Neural progenitor cell (in vitro differentiated cells): ENCODE data around the gene CAPSL. TPM values are rescaled to one million over a fixed set of nuclear protein-coding genes. Genes with fewer than 3 reads are reported as not detected.

Experiments
- DNase-seq: peaks from one replicate; pipeline ENCODE4 v3.0.0-alpha.2; 2016; ENCODE audit warnings: low spot score
- H2AFZ ChIP-seq: fragments of 200-600 bp; sonication (generic); replicated peaks from 2 replicates; pipeline ENCODE4 v1.6.1; 2016; ENCODE audit warnings: antibody characterized with exemption
- H3F3A ChIP-seq: fragments of 200-600 bp; sonication (generic); 2 replicates; pipeline ENCODE4 v1.6.1; 2016; ENCODE audit warnings: antibody characterized with exemption, low read depth
- H3K27ac ChIP-seq: fragments of 200-600 bp; sonication (generic); 2 replicates; pipeline ENCODE4 v1.5.1; 2016; ENCODE audit warnings: mild to moderate bottlenecking
- H3K27me3 ChIP-seq: fragments of 200-600 bp; sonication (generic); 2 replicates; pipeline ENCODE4 v1.6.1; 2016; ENCODE audit warnings: mild to moderate bottlenecking, moderate library complexity
- H3K36me3 ChIP-seq: fragments of 200-600 bp; sonication (generic); 2 replicates; pipeline ENCODE4 v1.5.1; 2016
- H3K4me1 ChIP-seq: fragments of 200-600 bp; sonication (generic); 2 replicates; pipeline ENCODE4 v1.6.1; 2016; ENCODE audit warnings: mixed run types
- H3K4me2 ChIP-seq: fragments of 200-600 bp; sonication (generic); 2 replicates; pipeline ENCODE4 v1.6.1; 2016
- H3K4me3 ChIP-seq: fragments of 200-600 bp; sonication (generic); 2 replicates; pipeline ENCODE4 v1.5.1; 2016
- H3K79me2 ChIP-seq: fragments of 200-600 bp; sonication (generic); 2 replicates; pipeline ENCODE4 v1.6.1; 2016; ENCODE audit warnings: low read depth
- H3K9ac ChIP-seq: fragments of 200-600 bp; sonication (generic); 2 replicates; pipeline ENCODE4 v1.6.1; 2016
- H3K9me3 ChIP-seq: fragments of 200-600 bp; sonication (generic); 2 replicates; pipeline ENCODE4 v1.5.1; 2016; ENCODE audit warnings: low read depth
- H4K20me1 ChIP-seq: fragments of 200-600 bp; sonication (generic); 2 replicates; pipeline ENCODE4 v1.6.1; 2016; ENCODE audit warnings: low read depth
- H3K27ac Mint-ChIP-seq: 3 replicates; pipeline ENCODE4 v1.8.0; 2021; ENCODE audit warnings: mixed read lengths
- H3K27me3 Mint-ChIP-seq: 2 replicates; pipeline ENCODE4 v1.8.0; 2022; ENCODE audit warnings: low read depth, mild to moderate bottlenecking, inconsistent platforms, moderate library complexity, mixed read lengths; ENCODE audit not compliant: insufficient read depth
- H3K36me3 Mint-ChIP-seq: 3 replicates; pipeline ENCODE4 v1.8.0; 2021; ENCODE audit warnings: mixed read lengths
- H3K4me1 Mint-ChIP-seq: 3 replicates; pipeline ENCODE4 v1.8.0; 2021; ENCODE audit warnings: mixed read lengths
- H3K4me3 Mint-ChIP-seq: 3 replicates; pipeline ENCODE4 v1.8.0; 2021; ENCODE audit warnings: mild to moderate bottlenecking, moderate library complexity, mixed read lengths
- H3K9me3 Mint-ChIP-seq: 3 replicates; pipeline ENCODE4 v1.8.0; 2020; ENCODE audit warnings: mixed read lengths
- CTCF ChIP-seq: fragments of 200-600 bp; sonication (generic); IDR thresholded peaks from 2 replicates; pipeline ENCODE4 v1.5.1; 2017; ENCODE audit warnings: antibody characterized with exemption, mild to moderate bottlenecking
- EZH2 ChIP-seq: fragments of 200-600 bp; sonication (generic); IDR thresholded peaks from 2 replicates; pipeline ENCODE4 v1.6.1; 2017; ENCODE audit warnings: antibody characterized with exemption, mild to moderate bottlenecking, moderate library complexity
- EZH2phosphoT487 ChIP-seq: fragments of 200-600 bp; sonication (generic); IDR thresholded peaks from 2 replicates; pipeline ENCODE4 v1.6.1; 2017; ENCODE audit warnings: antibody characterized with exemption
- total RNA-seq: library from RNA; depleted of rRNA; stranded (reverse); fragments of >200 nt; gene quantifications from 2 replicates; pipeline ENCODE4 v1.2.3, GENCODE V29; 2015; ENCODE audit warnings: low replicate concordance

Gene CAPSL
- total RNA-seq, 1 donor from 2014 or later: 0.15 TPM

- no peak overlapping the region for H3K9ac ChIP-seq
- no peaks in the 10 kb centered on the region for H4K20me1 ChIP-seq
- no peaks in the 10 kb centered on the region for H3K36me3 ChIP-seq
- no peak overlapping the region for H3K4me2 ChIP-seq
- H3F3A ChIP-seq: no peaks in the 10 kb centered on the region
- Mint-ChIP-seq H3K27ac (no peak overlapping the region), H3K4me1 (peaks cover 2% of the 10 kb centered on the region), H3K9me3 (no peaks in the 10 kb centered on the region), H3K4me3 (no peak overlapping the region), H3K27me3 (no peaks in the 10 kb centered on the region), H3K36me3 (no peaks in the 10 kb centered on the region)
- TF ChIP-seq CTCF (no peak), EZH2phosphoT487 (no peak), EZH2 (no peak)
- H3K79me2 ChIP-seq: no peaks in the 10 kb centered on the region
- H2AFZ ChIP-seq: no peak overlapping the region
- H3K27ac ChIP-seq: no peak overlapping the region
- H3K4me1 ChIP-seq: no peaks in the 10 kb centered on the region
- H3K4me3 ChIP-seq: no peak overlapping the region
- no peaks in the 10 kb centered on the region for H3K27me3 ChIP-seq
- no peak for DNase-seq
- no peaks in the 10 kb centered on the region for H3K9me3 ChIP-seq
Measured at GRCh38 chr5:35877655-35878054, 60.8 kb downstream of the CAPSL start.

- Histone ChIP-seq H3K9ac (no peak overlapping the region), H2AFZ (no peak overlapping the region), H3K27me3 (no peaks in the 10 kb centered on the region), H3K79me2 (no peaks in the 10 kb centered on the region), H4K20me1 (no peaks in the 10 kb centered on the region), H3K4me2 (no peak overlapping the region), H3K4me1 (no peaks in the 10 kb centered on the region), H3F3A (no peaks in the 10 kb centered on the region), H3K4me3 (no peak overlapping the region), H3K9me3 (no peaks in the 10 kb centered on the region), H3K36me3 (no peaks in the 10 kb centered on the region), H3K27ac (no peak overlapping the region)
- Mint-ChIP-seq H3K36me3 (no peaks in the 10 kb centered on the region), H3K4me3 (no peak overlapping the region), H3K27ac (peak overlapping the region; percentile 37), H3K9me3 (no peaks in the 10 kb centered on the region), H3K27me3 (no peaks in the 10 kb centered on the region), H3K4me1 (peaks cover 2% of the 10 kb centered on the region)
- no peak for TF ChIP-seq CTCF
- TF ChIP-seq EZH2: no peak
- no peak for TF ChIP-seq EZH2phosphoT487
- DNase-seq: no peak
Measured at GRCh38 chr5:35876922-35877321, 61.5 kb downstream of the CAPSL start.

- no peaks in the 10 kb centered on the region for H3K36me3 Mint-ChIP-seq
- no peaks in the 10 kb centered on the region for H4K20me1 ChIP-seq
- H3K27ac ChIP-seq: no peak overlapping the region
- H3K4me1 ChIP-seq: no peaks in the 10 kb centered on the region
- no peaks in the 10 kb centered on the region for H3K9me3 Mint-ChIP-seq
- TF ChIP-seq EZH2phosphoT487 (no peak), EZH2 (no peak), CTCF (no peak)
- H3K4me1 Mint-ChIP-seq: peaks cover 2% of the 10 kb centered on the region
- H3K4me3 ChIP-seq: no peak overlapping the region
- no peaks in the 10 kb centered on the region for H3K36me3 ChIP-seq
- DNase-seq: no peak
- H3K9me3 ChIP-seq: no peaks in the 10 kb centered on the region
- no peaks in the 10 kb centered on the region for H3K27me3 Mint-ChIP-seq
- no peak overlapping the region for H3K4me3 Mint-ChIP-seq
- H3K27ac Mint-ChIP-seq: no peak overlapping the region
- H3K27me3 ChIP-seq: no peaks in the 10 kb centered on the region
- no peak overlapping the region for H3K9ac ChIP-seq
- H3F3A ChIP-seq: no peaks in the 10 kb centered on the region
- no peak overlapping the region for H2AFZ ChIP-seq
- H3K4me2 ChIP-seq: no peak overlapping the region
- no peaks in the 10 kb centered on the region for H3K79me2 ChIP-seq
Measured at GRCh38 chr5:35876454-35876853, 62.0 kb downstream of the CAPSL start.
